ENCODE results near the gene RPL7A. TPM values are rescaled to one million over a fixed set of nuclear protein-coding genes. Genes with fewer than 3 reads are reported as not detected.

RPL7A gene
- total RNA-seq, 1 donor from 2014 or later = 2,220 TPM

GRCh38 chr9:133342069-133342406 is 6.0 kb upstream of the RPL7A start:
- no peaks in the 10 kb centered on the region for H3K27me3 Mint-ChIP-seq (ENCODE audit: low read depth)
- H3K4me1 Mint-ChIP-seq = peaks cover 8% of the 10 kb centered on the region
- no peak overlapping the region for H3K4me3 Mint-ChIP-seq
- TF ChIP-seq, protein P1, sequence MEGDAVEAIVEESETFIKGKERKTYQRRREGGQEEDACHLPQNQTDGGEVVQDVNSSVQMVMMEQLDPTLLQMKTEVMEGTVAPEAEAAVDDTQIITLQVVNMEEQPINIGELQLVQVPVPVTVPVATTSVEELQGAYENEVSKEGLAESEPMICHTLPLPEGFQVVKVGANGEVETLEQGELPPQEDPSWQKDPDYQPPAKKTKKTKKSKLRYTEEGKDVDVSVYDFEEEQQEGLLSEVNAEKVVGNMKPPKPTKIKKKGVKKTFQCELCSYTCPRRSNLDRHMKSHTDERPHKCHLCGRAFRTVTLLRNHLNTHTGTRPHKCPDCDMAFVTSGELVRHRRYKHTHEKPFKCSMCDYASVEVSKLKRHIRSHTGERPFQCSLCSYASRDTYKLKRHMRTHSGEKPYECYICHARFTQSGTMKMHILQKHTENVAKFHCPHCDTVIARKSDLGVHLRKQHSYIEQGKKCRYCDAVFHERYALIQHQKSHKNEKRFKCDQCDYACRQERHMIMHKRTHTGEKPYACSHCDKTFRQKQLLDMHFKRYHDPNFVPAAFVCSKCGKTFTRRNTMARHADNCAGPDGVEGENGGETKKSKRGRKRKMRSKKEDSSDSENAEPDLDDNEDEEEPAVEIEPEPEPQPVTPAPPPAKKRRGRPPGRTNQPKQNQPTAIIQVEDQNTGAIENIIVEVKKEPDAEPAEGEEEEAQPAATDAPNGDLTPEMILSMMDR (IDR thresholded peaks at IDR 0.05; ENCODE audit: unreplicated experiment) = no peak
- no peaks in the 10 kb centered on the region for H3K9me3 Mint-ChIP-seq
- peaks cover 9% of the 10 kb centered on the region for H3K36me3 Mint-ChIP-seq
- no peak for DNase-seq (ENCODE audit: low spot score in 2 of 2, unreplicated experiment in 2 of 2)
- no peak overlapping the region for H3K27ac Mint-ChIP-seq

GRCh38 chr9:133342570-133342969 is 5.4 kb upstream of the RPL7A start:
- TF ChIP-seq, protein P1 (IDR thresholded peaks at IDR 0.05; ENCODE audit: unreplicated experiment) = no peak
- no peak overlapping the region for H3K27ac Mint-ChIP-seq
- peaks cover 9% of the 10 kb centered on the region for H3K36me3 Mint-ChIP-seq
- H3K4me3 Mint-ChIP-seq = no peak overlapping the region
- no peak for DNase-seq (ENCODE audit: low spot score in 2 of 2, unreplicated experiment in 2 of 2)
- no peaks in the 10 kb centered on the region for H3K27me3 Mint-ChIP-seq (ENCODE audit: low read depth)
- no peaks in the 10 kb centered on the region for H3K9me3 Mint-ChIP-seq
- H3K4me1 Mint-ChIP-seq = peaks cover 10% of the 10 kb centered on the region

DNA sequence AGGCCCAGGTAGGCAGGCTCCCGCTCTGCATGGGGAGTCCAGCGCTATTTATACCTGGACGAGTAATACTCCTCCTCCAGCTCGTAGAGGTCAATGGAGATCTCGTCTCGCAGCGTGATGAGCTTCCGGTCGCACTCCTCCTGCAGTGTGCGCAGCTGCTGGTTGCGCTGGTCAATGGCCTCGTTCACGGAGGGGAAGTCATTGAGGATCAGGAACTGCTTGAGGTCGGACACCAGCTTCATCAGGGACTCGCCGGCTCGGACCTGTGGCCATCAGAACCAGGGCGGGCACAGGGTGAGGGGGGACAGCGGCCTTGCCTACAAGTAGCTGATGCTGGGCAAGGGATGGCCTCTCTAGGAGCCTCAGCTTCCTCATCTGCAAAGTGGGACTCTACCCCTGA is 3.9 kb upstream of the RPL7A start:
- Mint-ChIP-seq H3K27ac (no peak overlapping the region), H3K36me3 (peaks cover 13% of the 10 kb centered on the region), H3K9me3 (no peaks in the 10 kb centered on the region), H3K4me3 (no peak overlapping the region), H3K4me1 (peaks cover 17% of the 10 kb centered on the region), H3K27me3 (ENCODE audit: low read depth) (no peaks in the 10 kb centered on the region)
- TF ChIP-seq, protein P1 (IDR thresholded peaks at IDR 0.05; ENCODE audit: unreplicated experiment) = no peak
- no peak for DNase-seq (ENCODE audit: low spot score in 2 of 2, unreplicated experiment in 2 of 2)

- TF ChIP-seq, protein P1 (IDR thresholded peaks at IDR 0.05; ENCODE audit: unreplicated experiment) = no peak
- Mint-ChIP-seq H3K9me3 (no peaks in the 10 kb centered on the region), H3K4me3 (no peak overlapping the region), H3K4me1 (peaks cover 23% of the 10 kb centered on the region), H3K27me3 (ENCODE audit: low read depth) (no peaks in the 10 kb centered on the region), H3K27ac (no peak overlapping the region), H3K36me3 (peaks cover 15% of the 10 kb centered on the region)
- DNase-seq (ENCODE audit: low spot score in 2 of 2, unreplicated experiment in 2 of 2) = no peak
Observed at GRCh38 chr9:133344979-133345378, 3.0 kb upstream of the RPL7A start.

- H3K4me3 Mint-ChIP-seq = no peak overlapping the region
Observed at GRCh38 chr9:133345596-133345995, 2.4 kb upstream of the RPL7A start.

More at GRCh38 chr9:133345596-133345995, 2.4 kb upstream of the RPL7A start:
- TF ChIP-seq, protein P1 (IDR thresholded peaks at IDR 0.05; ENCODE audit: unreplicated experiment) = no peak
- Mint-ChIP-seq H3K9me3 (no peaks in the 10 kb centered on the region), H3K36me3 (peaks cover 17% of the 10 kb centered on the region), H3K27me3 (ENCODE audit: low read depth) (no peaks in the 10 kb centered on the region), H3K4me1 (peaks cover 23% of the 10 kb centered on the region), H3K27ac (no peak overlapping the region)
- DNase-seq (ENCODE audit: low spot score in 2 of 2, unreplicated experiment in 2 of 2) = no peak
